Measurements from ENCODE around the gene ZNF177. TPM values are rescaled to one million over a fixed set of nuclear protein-coding genes. Genes with fewer than 3 reads are reported as not detected.
A peak's percentile ranks its signal among the peaks of the same experiment; 100 is the strongest.

ZNF177 gene
- total and polyA plus RNA-seq, 4 donors = 0.32 to 0.67 (median 0.46) TPM

- Histone ChIP-seq H3K9ac (ENCODE audit: low read depth in 1 of 2, low read length in 2 of 2) (no peak overlapping the region), H3K4me3 (ENCODE audit: low read depth in 1 of 3, low read length in 3 of 3) (peak overlapping the region in 1 of 3 donors; percentile 2), H3K27ac (ENCODE audit: low read depth in 1 of 2, low read length in 2 of 2) (no peak overlapping the region), H3K36me3 (ENCODE audit: control insufficient read depth in 4 of 4, insufficient read depth in 3 of 4, low read depth in 1 of 4, low read length in 3 of 4) (peaks cover 6 to 45% (median 42%) of the 10 kb centered on the region in 4 donors), H3K4me1 (ENCODE audit: control insufficient read depth in 4 of 4, insufficient read depth in 4 of 4, low read length in 3 of 4) (no peaks in the 10 kb centered on the region), H3K27me3 (ENCODE audit: control insufficient read depth in 4 of 4, insufficient read depth in 4 of 4, low read length in 3 of 4) (no peaks in the 10 kb centered on the region), H3K9me3 (ENCODE audit: control insufficient read depth in 4 of 4, low read length in 3 of 4) (peaks cover 9 to 37% (median 24%) of the 10 kb centered on the region in 4 donors)
- 85% methylated on average over 6 of the region's 6 CpGs for WGBS
- no peak for TF ChIP-seq JUND (IDR thresholded peaks at IDR 0.05)
- TF ChIP-seq RAD21 (IDR thresholded peaks at IDR 0.05) = no peak
- TF ChIP-seq, protein P1, sequence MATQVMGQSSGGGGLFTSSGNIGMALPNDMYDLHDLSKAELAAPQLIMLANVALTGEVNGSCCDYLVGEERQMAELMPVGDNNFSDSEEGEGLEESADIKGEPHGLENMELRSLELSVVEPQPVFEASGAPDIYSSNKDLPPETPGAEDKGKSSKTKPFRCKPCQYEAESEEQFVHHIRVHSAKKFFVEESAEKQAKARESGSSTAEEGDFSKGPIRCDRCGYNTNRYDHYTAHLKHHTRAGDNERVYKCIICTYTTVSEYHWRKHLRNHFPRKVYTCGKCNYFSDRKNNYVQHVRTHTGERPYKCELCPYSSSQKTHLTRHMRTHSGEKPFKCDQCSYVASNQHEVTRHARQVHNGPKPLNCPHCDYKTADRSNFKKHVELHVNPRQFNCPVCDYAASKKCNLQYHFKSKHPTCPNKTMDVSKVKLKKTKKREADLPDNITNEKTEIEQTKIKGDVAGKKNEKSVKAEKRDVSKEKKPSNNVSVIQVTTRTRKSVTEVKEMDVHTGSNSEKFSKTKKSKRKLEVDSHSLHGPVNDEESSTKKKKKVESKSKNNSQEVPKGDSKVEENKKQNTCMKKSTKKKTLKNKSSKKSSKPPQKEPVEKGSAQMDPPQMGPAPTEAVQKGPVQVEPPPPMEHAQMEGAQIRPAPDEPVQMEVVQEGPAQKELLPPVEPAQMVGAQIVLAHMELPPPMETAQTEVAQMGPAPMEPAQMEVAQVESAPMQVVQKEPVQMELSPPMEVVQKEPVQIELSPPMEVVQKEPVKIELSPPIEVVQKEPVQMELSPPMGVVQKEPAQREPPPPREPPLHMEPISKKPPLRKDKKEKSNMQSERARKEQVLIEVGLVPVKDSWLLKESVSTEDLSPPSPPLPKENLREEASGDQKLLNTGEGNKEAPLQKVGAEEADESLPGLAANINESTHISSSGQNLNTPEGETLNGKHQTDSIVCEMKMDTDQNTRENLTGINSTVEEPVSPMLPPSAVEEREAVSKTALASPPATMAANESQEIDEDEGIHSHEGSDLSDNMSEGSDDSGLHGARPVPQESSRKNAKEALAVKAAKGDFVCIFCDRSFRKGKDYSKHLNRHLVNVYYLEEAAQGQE (IDR thresholded peaks at IDR 0.05) = no peak
- TF ChIP-seq SP1 (IDR thresholded peaks at IDR 0.05) = no peak
- no peak for TF ChIP-seq RXRA (IDR thresholded peaks at IDR 0.05)
- no peak for TF ChIP-seq GABPA (IDR thresholded peaks at IDR 0.05 in 1 of 2, conservative IDR thresholded peaks at IDR 0.05 in 1 of 2)
- no peak for TF ChIP-seq FOXA2 (IDR thresholded peaks at IDR 0.05)
- no peak for TF ChIP-seq EGR1 (IDR thresholded peaks at IDR 0.05; ENCODE audit: low read depth in 2 of 2)
- TF ChIP-seq NR2F2 (IDR thresholded peaks at IDR 0.05) = no peak
- DNase-seq (ENCODE audit: low spot score) = no peak
Observed at GRCh38 chr19:9427941-9428340, 65.1 kb downstream of the ZNF177 start.

GRCh38 chr19:9430444-9430843 is 67.6 kb downstream of the ZNF177 start:
- TF ChIP-seq, protein P2, sequence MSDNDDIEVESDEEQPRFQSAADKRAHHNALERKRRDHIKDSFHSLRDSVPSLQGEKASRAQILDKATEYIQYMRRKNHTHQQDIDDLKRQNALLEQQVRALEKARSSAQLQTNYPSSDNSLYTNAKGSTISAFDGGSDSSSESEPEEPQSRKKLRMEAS (IDR thresholded peaks at IDR 0.05) = no peak
- no peak for TF ChIP-seq TAF1 (conservative IDR thresholded peaks at IDR 0.05)
- TF ChIP-seq RXRA (IDR thresholded peaks at IDR 0.05) = no peak
- no peak for TF ChIP-seq RAD21 (IDR thresholded peaks at IDR 0.05)
- no peak overlapping the region for H3K9ac ChIP-seq (ENCODE audit: low read depth in 1 of 2, low read length in 2 of 2)
- 98% methylated on average over 1 of the region's 1 CpG for WGBS
- DNase-seq (ENCODE audit: low spot score) = no peak
- peak overlapping the region in 1 of 3 donors; percentile 49 for H3K4me3 ChIP-seq (ENCODE audit: low read depth in 1 of 3, low read length in 3 of 3)
- peaks cover 5 to 22% (median 14%) of the 10 kb centered on the region in 4 donors for H3K9me3 ChIP-seq (ENCODE audit: control insufficient read depth in 4 of 4, low read length in 3 of 4)
- H3K27ac ChIP-seq (ENCODE audit: low read depth in 1 of 2, low read length in 2 of 2) = no peak overlapping the region
- H3K36me3 ChIP-seq (ENCODE audit: control insufficient read depth in 4 of 4, insufficient read depth in 3 of 4, low read depth in 1 of 4, low read length in 3 of 4) = peaks cover 2 to 34% (median 27%) of the 10 kb centered on the region in 4 donors
- no peaks in the 10 kb centered on the region for H3K27me3 ChIP-seq (ENCODE audit: control insufficient read depth in 4 of 4, insufficient read depth in 4 of 4, low read length in 3 of 4)
- peaks cover 0 to 13% (median 5%) of the 10 kb centered on the region in 4 donors for H3K4me1 ChIP-seq (ENCODE audit: control insufficient read depth in 4 of 4, insufficient read depth in 4 of 4, low read length in 3 of 4)

- peak; percentile 45 for DNase-seq (ENCODE audit: low spot score)
- 95% methylated on average over 7 of the region's 7 CpGs for WGBS
- peak overlapping the region in 2 of 3 donors; percentile 12 to 49 for H3K4me3 ChIP-seq (ENCODE audit: low read depth in 1 of 3, low read length in 3 of 3)
Observed at GRCh38 chr19:9431475-9431874, 68.7 kb downstream of the ZNF177 start.

More at GRCh38 chr19:9431475-9431874, 68.7 kb downstream of the ZNF177 start:
- no peak for TF ChIP-seq NR2F2 (IDR thresholded peaks at IDR 0.05)
- TF ChIP-seq HNF4G (IDR thresholded peaks at IDR 0.05) = no peak
- no peak for TF ChIP-seq JUND (IDR thresholded peaks at IDR 0.05)
- no peak for TF ChIP-seq FOXA1 (IDR thresholded peaks at IDR 0.05)
- Histone ChIP-seq H3K4me1 (ENCODE audit: control insufficient read depth in 4 of 4, insufficient read depth in 4 of 4, low read length in 3 of 4) (peaks cover 0 to 18% (median 9%) of the 10 kb centered on the region in 4 donors), H3K9me3 (ENCODE audit: control insufficient read depth in 4 of 4, low read length in 3 of 4) (peaks cover 3 to 17% (median 11%) of the 10 kb centered on the region in 4 donors), H3K27ac (ENCODE audit: low read depth in 1 of 2, low read length in 2 of 2) (no peak overlapping the region), H3K9ac (ENCODE audit: low read depth in 1 of 2, low read length in 2 of 2) (no peak overlapping the region), H3K36me3 (ENCODE audit: control insufficient read depth in 4 of 4, insufficient read depth in 3 of 4, low read depth in 1 of 4, low read length in 3 of 4) (peaks cover 0 to 28% (median 22%) of the 10 kb centered on the region in 4 donors), H3K27me3 (ENCODE audit: control insufficient read depth in 4 of 4, insufficient read depth in 4 of 4, low read length in 3 of 4) (no peaks in the 10 kb centered on the region)

Other genes starting within 250 kb of the ZNF177 start
- not detected for gene OR7G1, start 247.2 kb upstream of the ZNF177 start, total RNA-seq
- gene OR7G1, start 247.2 kb upstream of the ZNF177 start, polyA plus RNA-seq = not detected
- gene OR7G3, start 236.1 kb upstream of the ZNF177 start, total RNA-seq = not detected
- not detected for gene OR7G3, start 236.1 kb upstream of the ZNF177 start, polyA plus RNA-seq
- gene ZNF317, start 222.6 kb upstream of the ZNF177 start, total RNA-seq = 10 to 100 TPM in 1 of 2 donors, 1 to 10 TPM in 1; 9.9 to 11.6 TPM
- 10 to 100 TPM in 1 of 2 donors, 1 to 10 TPM in 1; 7.8 to 11.2 TPM for gene ZNF317, start 222.6 kb upstream of the ZNF177 start, polyA plus RNA-seq
- not detected for gene OR7D2, start 184.0 kb upstream of the ZNF177 start, total RNA-seq
- gene OR7D2, start 184.0 kb upstream of the ZNF177 start, polyA plus RNA-seq = under 1 TPM; 0.06 to 0.18 TPM
- gene OR7D4, start 143.4 kb upstream of the ZNF177 start, total RNA-seq = not detected
- gene OR7D4, start 143.4 kb upstream of the ZNF177 start, polyA plus RNA-seq = not detected
- gene OR7E24, start 112.1 kb upstream of the ZNF177 start, total RNA-seq = not detected
- not detected for gene OR7E24, start 112.1 kb upstream of the ZNF177 start, polyA plus RNA-seq
- 1 to 10 TPM; 2.5 to 3.0 TPM for gene ZNF699, start 53.2 kb upstream of the ZNF177 start, total RNA-seq
- gene ZNF699, start 53.2 kb upstream of the ZNF177 start, polyA plus RNA-seq = 1 to 10 TPM in 1 of 2 donors, under 1 TPM in 1; 0.91 to 1.1 TPM
- gene ZNF559, start 38.8 kb upstream of the ZNF177 start, total RNA-seq = 1 to 10 TPM; 2.6 to 6.2 TPM
- 1 to 10 TPM; 3.1 to 4.1 TPM for gene ZNF559, start 38.8 kb upstream of the ZNF177 start, polyA plus RNA-seq
- gene ZNF266, start 72.6 kb downstream of the ZNF177 start, total RNA-seq = 10 to 100 TPM; 11.5 to 14.1 TPM
- 1 to 10 TPM; 3.2 to 4.9 TPM for gene ZNF266, start 72.6 kb downstream of the ZNF177 start, polyA plus RNA-seq
- not detected for gene ZNF560, start 135.6 kb downstream of the ZNF177 start, total RNA-seq
- not detected for gene ZNF560, start 135.6 kb downstream of the ZNF177 start, polyA plus RNA-seq
- 1 to 10 TPM; 4.4 to 6.8 TPM for gene ZNF426, start 175.6 kb downstream of the ZNF177 start, total RNA-seq
- 1 to 10 TPM in 1 of 2 donors, under 1 TPM in 1; 0.75 to 1.3 TPM for gene ZNF426, start 175.6 kb downstream of the ZNF177 start, polyA plus RNA-seq
- 10 to 100 TPM; 19.8 to 23.5 TPM for gene ZNF121, start 221.5 kb downstream of the ZNF177 start, total RNA-seq
- gene ZNF121, start 221.5 kb downstream of the ZNF177 start, polyA plus RNA-seq = 1 to 10 TPM; 1.7 to 3.7 TPM

Data from liver (tissue), 9 donors.